Panc1 (cell line): ENCODE results near the gene SH3RF2.

Source experiments
- CTCF ChIP-seq: fragments of 450-650 bp; IDR thresholded peaks from 2 replicates; pipeline ENCODE4 v1.5.1; 2017; ENCODE audit warnings: mild to moderate bottlenecking
- POLR2AphosphoS5 ChIP-seq: IDR thresholded peaks from 2 replicates; pipeline ENCODE4 v1.6.1; 2012; ENCODE audit warnings: mild to moderate bottlenecking, low read depth, low read length, moderate library complexity
- REST ChIP-seq, 2 experiments: IDR thresholded peaks; 2 replicates each; pipeline ENCODE4 v1.6.1; 2011 to 2012; ENCODE audit warnings: low read depth in 2 of 2, control low read depth in 1 of 2, low read length in 1 of 2, mild to moderate bottlenecking in 1 of 2, moderate library complexity in 1 of 2; ENCODE audit not compliant: insufficient read depth in 1 of 2
- SIN3A ChIP-seq: IDR thresholded peaks from 2 replicates; pipeline ENCODE4 v1.6.1; 2012; ENCODE audit warnings: low read depth, mild to moderate bottlenecking, low read length, moderate library complexity, borderline replicate concordance; ENCODE audit not compliant: insufficient read depth
- TCF7L2 ChIP-seq: IDR thresholded peaks from 2 replicates; pipeline ENCODE4 v1.6.1; 2011; ENCODE audit warnings: mild to moderate bottlenecking, low read depth, low read length, inconsistent platforms

GRCh38 chr5:145975361-145976066 is 39.1 kb downstream of the SH3RF2 start:
- TF ChIP-seq CTCF, result no peak
- no peak for TF ChIP-seq REST (IDR thresholded peaks at IDR 0.05; ENCODE audit: insufficient read depth in 1 of 2, low read depth in 2 of 2, low read length in 1 of 2)
- TF ChIP-seq TCF7L2, result peak; percentile 34; the same call in 1 of the 2 replicates
- no peak; the same call in 1 of the 2 replicates for TF ChIP-seq POLR2AphosphoS5
- TF ChIP-seq SIN3A, result no peak
